ENCODE data around the gene SLC35B1.
A peak's percentile ranks its signal among the peaks of the same experiment; 100 is the strongest.

The SLC35B1 gene

GRCh38 chr17:49707608-49708514 lies at the start of gene SLC35B1:
TSS of gene SLC35B1 (minus strand) at chr17:49707964. CDS start at chr17:49707833, 131 bp downstream.
- DNase-seq (ENCODE audit: low read depth in 2 of 2) = peak; percentile 94 to 96

GRCh38 chr17:49757151-49757777 lies 49.5 kb upstream of the SLC35B1 start:
- no peak for DNase-seq (ENCODE audit: low read depth in 2 of 2)

- no peak for DNase-seq (ENCODE audit: low read depth in 2 of 2)
Observed at GRCh38 chr17:49756323-49757150, 48.8 kb upstream of the SLC35B1 start.

GRCh38 chr17:49755663-49756283 lies 48.0 kb upstream of the SLC35B1 start:
- DNase-seq (ENCODE audit: low read depth in 2 of 2) = no peak

- DNase-seq (ENCODE audit: low read depth in 2 of 2) = no peak
Observed at GRCh38 chr17:49753959-49754391, 46.2 kb upstream of the SLC35B1 start.

- DNase-seq (ENCODE audit: low read depth in 2 of 2) = no peak
Observed at GRCh38 chr17:49752508-49752907, 44.7 kb upstream of the SLC35B1 start.

- no peak for DNase-seq (ENCODE audit: low read depth in 2 of 2)
Observed at GRCh38 chr17:49749730-49750129, 42.0 kb upstream of the SLC35B1 start.

GRCh38 chr17:49748791-49749190 lies 41.0 kb upstream of the SLC35B1 start:
- DNase-seq (ENCODE audit: low read depth in 2 of 2) = peak in 1 of 2 donors; percentile 24

GRCh38 chr17:49748223-49748622 lies 40.5 kb upstream of the SLC35B1 start:
- no peak for DNase-seq (ENCODE audit: low read depth in 2 of 2)

- no peak for DNase-seq (ENCODE audit: low read depth in 2 of 2)
Observed at GRCh38 chr17:49747632-49748031, 39.9 kb upstream of the SLC35B1 start.

GRCh38 chr17:49746791-49747490 lies 39.2 kb upstream of the SLC35B1 start:
- no peak for DNase-seq (ENCODE audit: low read depth in 2 of 2)

GRCh38 chr17:49745175-49746139 lies 37.7 kb upstream of the SLC35B1 start:
- DNase-seq (ENCODE audit: low read depth in 2 of 2) = no peak

- DNase-seq (ENCODE audit: low read depth in 2 of 2) = no peak
Observed at GRCh38 chr17:49742166-49742638, 34.4 kb upstream of the SLC35B1 start.

GRCh38 chr17:49741692-49742076 lies 33.9 kb upstream of the SLC35B1 start:
- no peak for DNase-seq (ENCODE audit: low read depth in 2 of 2)

GRCh38 chr17:49741009-49741691 lies 33.4 kb upstream of the SLC35B1 start:
- DNase-seq (ENCODE audit: low read depth in 2 of 2) = no peak

- peak; percentile 88 to 93 for DNase-seq (ENCODE audit: low read depth in 2 of 2)
Observed at GRCh38 chr17:49739641-49740271, 32.0 kb upstream of the SLC35B1 start.

- no peak for DNase-seq (ENCODE audit: low read depth in 2 of 2)
Observed at GRCh38 chr17:49738456-49739163, 30.8 kb upstream of the SLC35B1 start.
